Adipocyte (in vitro differentiated cells): ENCODE results near the gene AUH.

ENCODE experiments used
- DNase-seq: peaks from one replicate; pipeline ENCODE4 v3.0.0-alpha.2; 2015; ENCODE audit warnings: low read depth
- H3K27me3 ChIP-seq: replicated peaks from 2 replicates; pipeline ENCODE4 v1.7.0; 2013; ENCODE audit warnings: mild to moderate bottlenecking, low read length, moderate library complexity; ENCODE audit not compliant: control insufficient read depth, insufficient read depth
- H3K36me3 ChIP-seq: 2 replicates; pipeline ENCODE4 v1.7.0; 2013; ENCODE audit warnings: low read length, mild to moderate bottlenecking, moderate library complexity; ENCODE audit not compliant: control insufficient read depth, insufficient read depth, severe bottlenecking
- H3K4me1 ChIP-seq: 2 replicates; pipeline ENCODE4 v1.7.0; 2013; ENCODE audit warnings: mild to moderate bottlenecking, low read length, moderate library complexity; ENCODE audit not compliant: control insufficient read depth, insufficient read depth
- H3K4me3 ChIP-seq: 2 replicates; pipeline ENCODE4 v1.7.0; 2013; ENCODE audit warnings: mild to moderate bottlenecking, low read length, moderate library complexity
- H3K9ac ChIP-seq: 2 replicates; pipeline ENCODE4 v1.7.0; 2013; ENCODE audit warnings: mild to moderate bottlenecking, low read length, moderate library complexity
- H3K9me3 ChIP-seq: 2 replicates; pipeline ENCODE4 v1.7.0; 2013; ENCODE audit warnings: mild to moderate bottlenecking, low read length, moderate library complexity; ENCODE audit not compliant: control insufficient read depth

AUH gene

DNA sequence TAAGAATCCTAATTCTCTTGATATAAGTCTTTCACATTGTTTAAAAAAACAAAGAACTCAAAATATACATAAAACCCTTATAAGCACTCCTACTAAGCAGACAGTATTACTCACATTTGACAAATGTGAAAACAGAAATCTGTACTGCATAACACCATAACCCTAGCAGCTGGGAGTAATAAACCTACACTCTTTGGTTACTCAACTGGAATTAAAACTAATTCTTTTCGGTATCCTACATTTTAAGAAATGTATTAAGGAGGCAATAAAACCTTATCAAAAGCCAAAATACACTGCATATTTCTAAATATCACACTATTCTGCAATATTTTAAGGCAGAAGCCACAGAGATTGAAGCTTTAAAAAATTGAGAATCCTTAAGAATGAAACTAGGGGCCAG is 6.8 kb downstream of the AUH start:
- H3K4me1 ChIP-seq = peaks cover 8% of the 10 kb centered on the region

DNA sequence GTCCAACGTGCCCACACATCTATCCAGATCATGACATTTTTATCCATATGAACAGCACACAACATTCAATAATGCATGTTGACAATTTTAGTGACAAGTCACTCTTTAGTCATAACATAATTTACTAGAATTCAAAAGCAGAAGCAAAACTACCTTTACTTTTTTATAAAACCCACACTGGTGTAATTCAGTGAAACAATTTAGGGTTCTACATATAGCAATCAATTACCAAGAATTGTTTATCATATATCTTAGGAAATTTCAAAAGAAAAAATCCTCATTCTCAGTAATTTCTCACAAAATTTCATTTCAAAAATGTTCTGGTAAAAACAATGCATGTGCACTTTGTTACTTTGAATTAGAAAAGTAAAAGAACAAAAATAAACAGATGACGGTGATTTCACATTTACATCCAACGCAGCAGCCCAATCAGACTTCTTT is 12.6 kb downstream of the AUH start:
- H3K9me3 ChIP-seq = no peaks in the 10 kb centered on the region
- H3K27me3 ChIP-seq = no peaks in the 10 kb centered on the region
- no peak for DNase-seq
- peaks cover 10% of the 10 kb centered on the region for H3K4me1 ChIP-seq
- peaks cover 29% of the 10 kb centered on the region for H3K36me3 ChIP-seq
- no peak overlapping the region for H3K9ac ChIP-seq
- no peak overlapping the region for H3K4me3 ChIP-seq

More for the DNA sequence above, 6.8 kb downstream of the AUH start:
- H3K36me3 ChIP-seq = peaks cover 32% of the 10 kb centered on the region
- H3K9me3 ChIP-seq = no peaks in the 10 kb centered on the region
- no peak overlapping the region for H3K4me3 ChIP-seq
- H3K9ac ChIP-seq = no peak overlapping the region
- peak; percentile 54 for DNase-seq
- H3K27me3 ChIP-seq = no peaks in the 10 kb centered on the region

DNA sequence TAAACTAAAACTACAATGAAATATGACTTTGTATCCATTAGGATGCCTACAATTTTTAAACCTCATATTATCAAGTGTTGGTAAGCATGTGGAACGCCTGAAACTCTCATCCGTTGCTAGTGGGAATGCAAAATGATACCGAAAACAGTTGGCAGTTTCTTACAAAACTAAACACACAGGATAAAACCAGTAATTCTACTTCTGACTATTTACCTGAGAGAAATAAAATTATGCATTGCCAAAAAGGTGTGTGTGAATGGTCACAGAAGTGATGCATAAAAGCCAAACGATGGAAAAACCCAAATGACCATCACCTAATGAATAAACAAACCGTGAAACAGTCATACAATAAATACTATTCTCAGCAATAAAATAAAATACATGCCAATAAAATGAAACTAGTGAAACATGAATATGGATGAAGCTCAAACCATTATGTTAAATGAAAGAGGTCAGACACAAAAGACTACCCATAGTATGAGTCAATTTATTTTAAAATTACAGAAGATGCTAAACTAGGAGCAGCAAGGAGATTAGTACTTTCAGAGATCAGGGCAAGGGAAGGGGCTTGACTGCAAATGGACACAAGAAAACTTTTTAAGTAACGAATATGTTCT is 13.4 kb downstream of the AUH start:
- no peak overlapping the region for H3K9ac ChIP-seq
- no peak overlapping the region for H3K4me3 ChIP-seq
- H3K36me3 ChIP-seq = peaks cover 29% of the 10 kb centered on the region
- H3K4me1 ChIP-seq = peaks cover 10% of the 10 kb centered on the region
- no peak for DNase-seq
- H3K27me3 ChIP-seq = no peaks in the 10 kb centered on the region
- no peaks in the 10 kb centered on the region for H3K9me3 ChIP-seq

DNA sequence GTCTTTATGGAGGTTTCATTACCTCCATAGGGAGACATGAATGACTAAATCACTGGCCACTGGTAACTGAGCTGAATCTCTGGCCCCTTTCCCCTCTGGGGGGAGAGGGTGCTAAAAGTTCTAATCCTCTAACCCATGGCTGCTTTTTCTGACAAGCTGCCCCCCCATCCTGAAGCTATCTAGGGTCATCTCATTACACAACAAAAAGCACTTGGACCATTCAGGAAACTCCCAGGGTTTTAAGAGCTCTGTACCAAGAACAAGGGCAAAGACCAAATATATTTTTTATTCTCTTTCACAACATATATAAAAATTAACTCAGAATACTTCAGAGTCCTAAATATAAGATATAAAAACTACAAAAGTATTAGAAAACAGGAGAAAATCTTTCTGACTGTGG is 14.3 kb downstream of the AUH start:
- peaks cover 10% of the 10 kb centered on the region for H3K4me1 ChIP-seq
- DNase-seq = no peak
- peaks cover 31% of the 10 kb centered on the region for H3K36me3 ChIP-seq
- H3K9me3 ChIP-seq = no peaks in the 10 kb centered on the region
- H3K27me3 ChIP-seq = no peaks in the 10 kb centered on the region
- no peak overlapping the region for H3K9ac ChIP-seq
- H3K4me3 ChIP-seq = no peak overlapping the region

DNA sequence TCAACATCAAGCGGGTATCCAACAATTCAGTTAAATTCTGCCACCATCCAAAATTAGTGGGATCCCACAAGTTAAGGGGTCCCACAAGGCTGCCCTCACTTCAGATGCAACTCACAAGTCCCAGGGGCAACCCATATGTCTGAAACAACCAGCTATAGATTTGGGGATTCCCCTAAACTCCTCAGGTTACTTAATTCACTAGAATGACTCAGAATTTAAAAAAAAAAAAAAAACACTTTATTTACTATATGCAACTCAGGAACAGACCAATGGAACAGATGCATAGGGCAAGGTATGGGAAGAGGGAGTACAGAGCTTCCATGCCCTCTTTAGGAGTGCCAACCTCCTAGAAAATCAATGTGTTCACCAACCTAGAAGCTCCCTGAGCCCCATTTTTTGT is 15.1 kb downstream of the AUH start:
- Histone ChIP-seq H3K9ac (no peak overlapping the region), H3K9me3 (peaks cover 4% of the 10 kb centered on the region), H3K4me1 (peaks cover 10% of the 10 kb centered on the region), H3K4me3 (no peak overlapping the region), H3K36me3 (peaks cover 34% of the 10 kb centered on the region), H3K27me3 (no peaks in the 10 kb centered on the region)
- peak; percentile 19 for DNase-seq

DNA sequence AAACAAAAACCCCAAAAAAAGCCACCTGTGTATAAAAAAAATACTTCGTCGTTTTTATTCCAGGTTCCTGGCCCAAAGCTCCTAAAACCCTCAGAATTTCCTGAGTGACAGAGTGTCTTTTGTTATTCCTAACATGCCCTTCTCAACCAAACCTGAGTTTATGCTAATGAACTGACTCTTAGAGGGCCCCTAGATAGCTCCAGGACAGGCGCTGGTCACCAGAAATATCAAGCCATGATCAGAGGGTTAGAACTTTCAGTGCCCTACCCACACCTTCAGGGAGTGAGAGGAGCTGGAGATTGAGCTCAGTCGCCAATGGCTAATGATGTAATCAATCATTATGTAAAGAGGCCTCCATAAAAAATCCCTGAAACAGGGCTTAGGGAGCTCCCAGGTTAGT is 15.7 kb downstream of the AUH start:
- Histone ChIP-seq H3K9ac (no peak overlapping the region), H3K4me3 (no peak overlapping the region)

DNA sequence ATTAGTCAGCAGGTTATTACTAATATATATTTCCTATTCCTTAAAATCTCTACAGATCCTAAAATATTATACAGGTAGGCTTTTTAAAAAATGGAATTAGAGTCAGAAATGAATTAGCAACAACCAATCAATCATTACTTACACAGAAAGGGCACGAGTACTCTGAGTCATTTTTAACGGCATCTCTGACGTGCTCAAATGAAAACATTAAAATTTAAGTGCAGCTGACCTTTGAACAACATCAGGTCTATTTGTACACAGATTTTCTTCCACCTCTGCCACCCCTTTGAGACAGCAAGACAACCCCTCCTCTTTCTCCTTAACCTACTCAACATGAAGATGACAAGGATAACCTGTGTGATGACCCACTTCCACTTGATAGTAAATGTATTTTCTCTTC is 19.1 kb downstream of the AUH start:
- H3K27me3 ChIP-seq = no peaks in the 10 kb centered on the region
- H3K9ac ChIP-seq = no peak overlapping the region
- no peak for DNase-seq
- no peak overlapping the region for H3K4me3 ChIP-seq
- H3K9me3 ChIP-seq = peaks cover 4% of the 10 kb centered on the region
- peaks cover 19% of the 10 kb centered on the region for H3K4me1 ChIP-seq
- H3K36me3 ChIP-seq = peaks cover 33% of the 10 kb centered on the region

More for the DNA sequence above, 15.7 kb downstream of the AUH start:
- no peaks in the 10 kb centered on the region for H3K27me3 ChIP-seq
- H3K36me3 ChIP-seq = peaks cover 33% of the 10 kb centered on the region
- H3K4me1 ChIP-seq = peaks cover 13% of the 10 kb centered on the region
- no peak for DNase-seq
- peaks cover 4% of the 10 kb centered on the region for H3K9me3 ChIP-seq

DNA sequence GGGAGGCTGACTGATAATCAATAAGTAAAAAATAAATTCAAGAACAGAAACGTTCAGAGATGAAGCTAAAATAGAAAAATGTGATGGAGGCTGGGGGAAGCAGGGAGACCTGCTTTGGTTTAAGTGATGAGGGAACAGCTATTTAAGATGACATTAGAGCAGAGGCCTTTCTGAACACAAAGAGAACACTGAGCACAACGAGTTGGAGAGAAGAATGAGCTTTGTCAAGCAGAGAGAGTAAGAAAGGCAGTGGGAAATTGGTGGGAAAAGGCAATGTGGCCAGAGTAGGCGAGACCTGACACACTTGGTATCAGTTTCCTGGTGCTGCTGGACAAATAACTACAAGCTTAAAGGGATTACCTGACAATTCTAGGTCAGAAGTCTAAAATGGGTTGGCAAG is 20.0 kb downstream of the AUH start:
- Histone ChIP-seq H3K36me3 (peaks cover 33% of the 10 kb centered on the region), H3K27me3 (no peaks in the 10 kb centered on the region), H3K4me1 (peaks cover 12% of the 10 kb centered on the region), H3K4me3 (no peak overlapping the region), H3K9ac (no peak overlapping the region), H3K9me3 (peaks cover 4% of the 10 kb centered on the region)
- DNase-seq = no peak

DNA sequence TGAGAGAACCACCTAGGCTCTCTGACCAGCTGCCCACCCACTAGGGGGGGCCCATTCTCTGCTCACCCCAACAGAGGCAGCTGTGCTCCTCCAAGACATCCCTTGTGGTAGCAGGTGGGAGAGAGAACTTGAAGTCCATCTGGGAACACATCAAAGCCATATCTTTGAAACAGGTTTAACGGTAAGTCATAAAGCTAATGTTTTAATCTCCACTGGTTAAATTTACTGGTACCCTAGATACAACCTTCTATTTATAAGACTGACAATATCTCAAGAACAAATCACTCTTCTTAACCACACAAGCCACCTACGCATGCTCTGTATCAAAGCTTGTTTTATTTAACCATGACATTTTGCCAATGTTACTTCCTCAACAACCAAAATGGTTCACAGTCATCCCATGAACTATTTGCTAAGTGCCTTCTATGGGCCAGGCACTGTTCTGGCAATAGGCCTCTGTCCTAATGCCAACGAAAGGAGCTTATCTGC is 20.4 kb downstream of the AUH start:
- no peak overlapping the region for H3K9ac ChIP-seq
- H3K27me3 ChIP-seq = no peaks in the 10 kb centered on the region
- H3K4me1 ChIP-seq = peaks cover 9% of the 10 kb centered on the region
- H3K4me3 ChIP-seq = no peak overlapping the region
- DNase-seq = no peak
- peaks cover 33% of the 10 kb centered on the region for H3K36me3 ChIP-seq
- H3K9me3 ChIP-seq = peaks cover 4% of the 10 kb centered on the region

DNA sequence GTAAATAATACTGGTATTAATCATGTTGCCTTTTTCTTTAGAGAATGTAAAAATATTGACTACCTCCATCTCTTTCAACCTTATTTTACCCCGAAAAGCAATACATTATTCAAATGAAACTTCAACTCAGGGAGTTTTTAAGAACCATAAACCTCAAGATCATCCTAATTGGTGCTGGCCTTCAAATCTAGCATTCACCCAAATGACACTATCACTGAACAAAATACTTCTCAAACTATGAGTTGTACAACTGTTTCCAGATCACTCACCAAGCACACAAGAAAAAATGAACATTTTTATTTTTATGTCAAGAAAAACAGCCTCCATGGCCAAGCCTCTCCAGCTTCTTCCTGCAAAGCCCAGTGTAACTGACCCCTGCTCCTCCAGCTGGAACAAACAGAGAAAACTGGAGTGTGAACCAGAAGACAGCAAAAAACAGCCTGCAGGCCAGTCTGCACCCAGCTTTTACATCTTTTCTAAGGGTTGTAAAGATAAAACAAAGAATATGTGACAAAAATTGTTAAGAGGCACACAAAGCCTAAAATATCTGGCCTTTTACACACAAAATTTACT is 21.2 kb downstream of the AUH start:
- Histone ChIP-seq H3K9me3 (peaks cover 4% of the 10 kb centered on the region), H3K36me3 (peaks cover 33% of the 10 kb centered on the region), H3K4me3 (no peak overlapping the region), H3K27me3 (no peaks in the 10 kb centered on the region), H3K4me1 (peaks cover 9% of the 10 kb centered on the region), H3K9ac (no peak overlapping the region)
- DNase-seq = no peak

DNA sequence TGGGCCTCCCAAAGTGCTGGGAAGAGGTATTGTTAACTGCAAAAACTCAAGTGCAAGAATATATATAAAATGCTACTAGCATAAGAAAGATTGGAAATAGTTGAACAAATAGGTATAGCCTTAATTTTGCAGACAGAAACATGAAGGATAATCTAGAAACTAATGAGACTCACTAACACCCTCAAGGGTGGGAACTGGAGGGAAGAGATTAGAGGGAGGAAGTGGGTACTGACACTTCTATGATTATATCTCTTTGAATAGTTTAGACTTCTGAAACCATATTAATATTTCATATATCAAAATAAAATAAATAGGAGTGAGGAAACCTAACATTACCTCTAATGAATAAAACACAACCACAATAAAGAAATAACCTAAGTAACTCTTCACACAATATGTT is 23.0 kb downstream of the AUH start:
- H3K9me3 ChIP-seq = peaks cover 4% of the 10 kb centered on the region
- no peak overlapping the region for H3K9ac ChIP-seq
- no peaks in the 10 kb centered on the region for H3K27me3 ChIP-seq
- peaks cover 13% of the 10 kb centered on the region for H3K4me1 ChIP-seq
- DNase-seq = no peak
- H3K36me3 ChIP-seq = peaks cover 33% of the 10 kb centered on the region
- no peak overlapping the region for H3K4me3 ChIP-seq
